Right lung (tissue), 5 donors: ENCODE measurements around the gene OXT. TPM values are rescaled to one million over a fixed set of nuclear protein-coding genes. Genes with fewer than 3 reads are reported as not detected.

Experiments
- DNase-seq, 2 donors: peaks; one replicate each; pipeline ENCODE4 v3.0.0-alpha.2; 2013
- polyA plus RNA-seq, 5 donors: library from polyadenylated mRNA; unstranded; fragments of 120-200 nt; gene quantifications; one replicate each; pipeline versions ENCODE4 v1.2.1 to v1.2.3, GENCODE V29; 2013; ENCODE audit warnings: inconsistent platforms in 1 of 5, low replicate concordance in 1 of 5; ENCODE audit not compliant: insufficient read length in 5 of 5, insufficient read depth in 1 of 5

OXT gene
- polyA plus RNA-seq, 5 donors, result not detected

GRCh38 chr20:3084283-3084985, 13.0 kb downstream of the OXT start, which contains the start of gene AVP:
AVP (minus strand) TSS chr20:3084724; CDS start chr20:3084674, 50 bp downstream.
- DNase-seq, result no peak

DNA sequence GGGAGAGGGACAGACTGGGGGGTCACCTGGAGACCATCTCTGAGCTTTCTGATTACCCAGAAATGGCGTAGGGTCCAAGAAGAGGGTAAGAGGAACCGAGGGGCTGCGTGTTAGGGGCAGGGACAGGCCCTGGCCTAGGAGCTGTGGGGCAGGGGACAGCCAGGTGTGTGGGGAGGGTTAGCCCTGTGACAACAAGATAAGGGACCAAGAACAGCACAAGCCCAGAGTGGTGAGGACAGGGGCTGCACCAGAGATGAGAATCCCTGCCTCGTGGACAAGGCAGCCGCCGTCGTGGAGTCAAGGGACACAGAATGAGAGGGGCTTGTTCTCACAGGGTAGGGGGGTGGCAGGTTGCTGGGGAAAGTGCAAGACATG, 13.6 kb downstream of the OXT start:
- no peak for DNase-seq

- no peak for DNase-seq
These were observed 14.2 kb downstream of the OXT start for GRCh38 chr20:3085571-3086072.

DNA sequence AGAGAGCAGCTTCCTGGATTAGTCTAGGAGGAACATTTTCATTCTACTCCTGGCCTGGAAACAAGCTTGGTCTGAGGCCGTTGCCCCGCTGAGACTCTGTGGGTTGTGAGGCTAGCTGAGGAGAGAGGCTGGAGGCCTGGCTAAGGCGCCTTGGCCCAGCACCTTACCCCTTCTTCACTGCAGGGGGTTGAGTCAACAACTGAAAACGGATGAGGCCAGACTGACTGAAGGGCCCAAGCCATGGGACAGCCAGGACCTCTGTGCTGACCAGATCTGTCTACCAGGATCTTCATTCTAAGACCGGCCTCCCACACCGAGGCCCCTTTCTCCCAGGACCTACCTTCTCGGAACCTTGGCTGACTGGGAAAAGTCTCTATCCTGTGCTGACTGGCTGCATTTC, 16.6 kb downstream of the OXT start:
- DNase-seq, result no peak

DNA sequence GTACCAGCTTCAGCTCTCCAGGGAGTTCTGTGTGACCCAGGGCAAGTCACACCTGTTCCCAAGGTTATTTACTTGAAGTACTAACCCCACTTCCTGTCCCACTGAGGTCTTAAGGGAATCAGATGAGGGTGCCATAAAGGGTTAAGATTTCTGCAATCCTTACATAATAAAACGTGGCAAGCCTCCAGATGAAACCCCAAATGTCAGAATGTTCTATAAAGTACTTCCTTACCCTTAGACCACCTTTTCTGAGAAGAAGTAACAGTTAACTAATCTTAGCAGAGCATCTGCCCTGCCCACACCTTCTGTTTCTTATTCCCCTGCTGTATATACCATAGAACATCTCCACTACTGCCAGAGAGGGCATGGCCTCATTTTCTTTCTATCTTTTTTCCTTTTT, 19.1 kb downstream of the OXT start:
- no peak for DNase-seq

GRCh38 chr20:3092611-3093379, 21.4 kb downstream of the OXT start:
- DNase-seq, result no peak

- no peak for DNase-seq
These were observed 22.5 kb downstream of the OXT start for GRCh38 chr20:3093861-3094361.

DNA sequence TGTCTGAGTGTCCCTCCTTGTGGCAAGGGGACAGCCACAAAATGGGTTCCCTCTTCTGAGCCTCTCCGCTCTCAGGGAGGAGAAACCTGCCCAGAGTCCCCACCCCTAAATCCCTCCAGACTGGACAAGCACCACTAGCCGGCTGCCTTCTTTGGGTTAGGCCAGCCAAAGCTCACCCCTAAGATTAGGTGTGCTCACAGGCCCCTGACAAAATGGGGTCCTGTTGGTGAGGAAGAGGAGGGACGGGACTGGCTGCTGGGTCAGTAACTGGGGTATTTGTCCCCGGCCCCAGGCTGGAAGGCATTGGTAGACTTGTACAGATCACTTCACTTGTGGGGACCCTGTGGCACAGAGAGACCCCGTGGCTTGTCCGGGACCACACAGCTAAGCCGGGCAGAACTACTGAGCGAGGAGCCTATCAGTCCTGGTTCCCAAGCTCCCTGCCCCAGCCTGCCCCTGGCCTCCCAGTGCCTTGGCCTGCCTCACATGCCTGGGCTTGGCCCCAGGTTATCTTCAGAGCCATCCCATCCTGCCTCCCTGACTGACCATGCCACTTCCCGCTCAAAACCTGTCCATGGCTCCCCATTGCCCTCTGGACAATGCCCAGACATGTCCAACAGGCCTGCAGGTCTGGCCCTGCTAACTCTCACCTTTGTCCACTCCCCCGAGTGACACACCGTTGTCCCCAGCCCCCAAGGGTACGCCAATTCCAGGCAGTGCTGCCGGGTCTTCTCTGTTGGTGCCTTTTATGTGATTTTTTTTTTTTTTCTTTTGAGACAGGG, 23.6 kb downstream of the OXT start:
- no peak for DNase-seq

- DNase-seq, result no peak
These were observed 29.1 kb downstream of the OXT start for GRCh38 chr20:3100480-3100879.

- no peak for DNase-seq
These were observed 29.8 kb downstream of the OXT start for GRCh38 chr20:3101251-3101650.

DNA sequence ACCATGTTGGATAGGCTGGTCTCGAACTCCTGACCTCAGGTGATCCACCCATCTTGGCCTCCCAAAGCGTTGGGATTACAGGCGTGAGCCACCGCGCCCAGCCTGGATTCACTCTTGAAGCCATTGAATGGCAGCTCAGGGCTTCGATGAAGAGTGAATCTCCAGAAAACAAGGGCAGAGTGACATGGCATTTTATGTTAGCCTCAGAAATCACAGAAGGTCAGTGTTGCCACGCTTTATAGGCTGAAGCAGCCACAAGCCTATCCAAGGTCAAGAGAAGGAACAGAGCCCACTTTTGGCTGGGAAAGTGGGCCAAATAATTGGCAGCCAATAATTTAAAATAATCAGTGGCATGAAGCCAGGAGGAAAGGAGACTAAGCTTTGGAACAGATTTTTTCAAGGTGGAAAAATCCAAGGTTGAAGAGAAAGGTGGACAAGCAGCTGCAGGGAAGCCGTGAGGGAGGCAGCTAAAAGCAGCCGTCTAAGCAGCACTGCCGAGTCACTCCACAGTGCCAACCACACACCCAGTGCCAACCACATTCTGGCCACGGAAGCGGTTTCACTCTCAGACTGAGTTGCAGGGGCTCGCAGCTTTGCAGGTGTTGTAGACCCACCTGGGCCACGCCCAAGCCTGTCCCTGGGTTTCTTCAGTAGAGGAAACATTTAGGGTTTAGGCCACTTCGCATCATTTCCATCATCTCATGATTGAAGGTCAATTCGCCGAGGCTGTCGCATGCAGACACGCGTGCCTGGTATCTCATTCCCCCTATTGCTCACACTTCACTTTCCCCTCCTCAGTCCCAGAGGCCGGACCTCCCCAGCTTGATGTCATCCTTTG, 30.5 kb downstream of the OXT start:
- DNase-seq, result no peak

DNA sequence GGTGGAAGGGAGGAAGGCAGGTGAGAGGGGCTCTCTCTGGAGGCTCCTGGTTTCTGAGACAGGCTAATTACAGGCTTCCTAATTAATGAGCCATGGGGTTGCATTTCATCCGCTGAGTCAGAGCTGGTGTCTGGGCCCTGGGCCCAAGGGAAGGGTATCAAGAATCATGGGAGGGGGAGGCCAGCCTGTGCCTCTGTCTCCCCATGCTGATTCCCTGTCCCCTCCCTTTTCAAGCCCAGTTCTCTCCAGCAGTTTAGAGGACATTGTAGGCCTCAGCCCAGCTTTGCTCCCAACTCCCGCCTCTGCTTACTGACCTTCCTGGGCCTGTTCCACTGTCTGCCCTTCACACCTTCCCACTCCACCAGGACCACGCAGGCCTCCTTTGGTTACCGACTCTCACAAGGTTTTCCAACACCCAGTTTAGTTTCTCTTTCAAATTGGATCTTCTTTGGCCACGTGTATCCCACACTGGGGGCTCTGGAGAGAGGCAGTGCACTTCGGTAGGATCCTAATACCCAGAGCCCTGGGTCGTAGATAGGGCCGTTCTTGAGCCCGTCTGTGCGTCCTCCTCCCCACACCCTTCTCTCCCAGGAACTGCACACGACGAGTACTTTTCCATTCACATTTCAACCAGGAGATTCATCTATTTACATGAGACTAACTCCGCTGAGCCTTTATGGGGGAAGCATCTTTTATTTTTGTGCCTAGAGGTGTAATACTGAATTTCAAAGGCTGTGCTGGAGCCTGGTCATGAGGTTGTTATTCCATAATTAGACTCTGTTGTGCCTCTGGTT, 31.4 kb downstream of the OXT start:
- no peak for DNase-seq

DNA sequence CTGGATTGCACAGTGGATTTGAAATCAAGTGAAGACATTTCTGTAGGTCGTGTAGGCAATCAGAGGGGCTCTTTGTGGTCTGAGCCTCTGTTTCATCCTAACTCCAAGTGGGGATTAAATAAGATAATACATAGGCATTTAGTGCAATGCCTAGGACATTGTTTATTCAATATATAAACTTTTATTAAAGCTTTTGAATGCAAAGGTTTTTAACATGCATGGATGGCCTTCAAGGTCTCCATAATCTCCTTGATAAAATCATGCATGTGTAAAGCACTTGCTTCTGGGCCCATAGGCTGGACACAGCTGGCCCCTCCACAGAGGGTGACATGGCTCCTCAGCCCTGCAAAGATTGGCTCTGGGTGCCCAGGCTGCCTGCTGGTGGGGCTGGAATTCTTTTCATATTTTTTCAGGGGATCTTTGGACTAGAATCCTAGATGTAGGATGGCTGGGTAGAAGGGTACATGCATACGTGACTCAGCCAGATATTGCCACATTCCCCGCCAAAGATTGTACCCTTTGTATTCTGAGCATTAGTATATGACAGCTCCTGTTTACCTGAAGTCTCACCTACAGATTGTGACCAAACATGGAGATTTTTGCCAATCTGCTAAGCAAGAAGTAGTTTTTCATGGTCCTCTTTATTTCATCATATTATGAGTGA, 32.1 kb downstream of the OXT start:
- no peak for DNase-seq

- no peak for DNase-seq
These were observed 34.1 kb downstream of the OXT start for GRCh38 chr20:3105256-3106137.

DNA sequence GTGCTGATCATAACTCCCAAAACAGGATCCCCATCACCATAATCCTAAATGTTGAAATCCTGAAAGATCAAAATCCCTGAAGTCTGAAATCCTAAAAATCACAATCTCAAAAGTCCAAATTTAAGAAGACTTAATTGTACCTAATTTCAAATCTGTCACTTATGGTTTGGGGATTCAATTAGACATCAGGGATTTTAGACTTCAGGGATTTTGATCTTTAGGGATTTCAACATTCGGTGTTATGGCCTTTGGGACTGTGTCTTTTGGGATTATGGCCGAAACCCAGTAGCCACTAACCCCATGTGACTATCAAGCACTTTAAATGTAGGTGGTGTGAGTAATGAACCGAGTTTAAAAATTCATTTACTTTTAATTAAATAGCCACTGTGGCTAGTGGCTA, 34.8 kb downstream of the OXT start:
- no peak for DNase-seq

- DNase-seq, result no peak
These were observed 35.4 kb downstream of the OXT start for GRCh38 chr20:3106658-3107463.

DNA sequence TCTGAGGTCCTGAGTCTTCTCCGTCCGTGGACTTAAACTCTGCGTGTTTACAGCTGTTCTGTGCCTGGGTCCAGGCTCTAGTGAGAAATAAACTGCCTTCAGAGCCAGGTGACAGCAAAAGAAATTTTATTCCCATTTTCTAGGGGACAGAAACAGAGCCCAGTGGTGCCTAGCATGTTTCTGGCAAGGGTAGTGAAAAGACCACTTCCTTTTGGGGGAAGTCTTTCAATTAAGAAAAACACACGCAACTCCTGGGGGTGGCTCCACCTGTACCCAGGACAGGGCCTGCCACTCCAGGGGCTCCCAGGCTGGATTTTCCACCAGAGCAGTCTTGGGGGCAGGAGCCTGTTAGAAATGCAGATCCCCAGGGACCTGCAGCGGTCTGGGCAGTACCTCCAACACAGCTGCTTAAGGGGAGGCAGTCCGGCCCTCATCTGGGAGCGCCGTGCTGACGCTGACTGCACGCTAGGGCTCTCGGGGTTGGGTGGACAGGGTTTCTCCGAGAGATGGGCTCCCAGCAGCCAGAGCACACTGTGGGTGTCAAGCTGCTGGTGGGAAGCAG, 36.1 kb downstream of the OXT start:
- DNase-seq, result no peak
